Stimulated activated memory B cell treated with anti-CD40 and anti-IgM and Interleukin-4, amounts not matched to agents 10 μg/mL and 1 μg/mL and 100 μg/mL, for 72 hours (primary cell): ENCODE results near the gene TNFRSF21.
"Not testable (repeated sequence)": the region's sequence is repeated elsewhere in the genome, so short reads cannot be mapped to it uniquely, and the experiment has no call there.

ENCODE experiments used
- ATAC-seq: fragments of 150-1000 bp; cut with Tn5 transposase; 2 replicates; pipeline ENCODE4 v1.10.0; 2021
- H3K27ac Mint-ChIP-seq: one replicate; pipeline ENCODE4 v1.8.0; 2022; ENCODE audit warnings: mild to moderate bottlenecking, mixed read lengths
- H3K27me3 Mint-ChIP-seq: one replicate; pipeline ENCODE4 v1.8.0; 2022; ENCODE audit warnings: mixed read lengths
- H3K36me3 Mint-ChIP-seq: one replicate; pipeline ENCODE4 v1.8.0; 2022; ENCODE audit warnings: mixed read lengths
- H3K4me1 Mint-ChIP-seq: one replicate; pipeline ENCODE4 v1.8.0; 2022; ENCODE audit warnings: mixed read lengths
- H3K4me3 Mint-ChIP-seq: one replicate; pipeline ENCODE4 v1.8.0; 2022; ENCODE audit warnings: mild to moderate bottlenecking, moderate library complexity, mixed read lengths
- H3K9me3 Mint-ChIP-seq: one replicate; pipeline ENCODE4 v1.8.0; 2022; ENCODE audit warnings: mixed read lengths

Gene TNFRSF21

DNA sequence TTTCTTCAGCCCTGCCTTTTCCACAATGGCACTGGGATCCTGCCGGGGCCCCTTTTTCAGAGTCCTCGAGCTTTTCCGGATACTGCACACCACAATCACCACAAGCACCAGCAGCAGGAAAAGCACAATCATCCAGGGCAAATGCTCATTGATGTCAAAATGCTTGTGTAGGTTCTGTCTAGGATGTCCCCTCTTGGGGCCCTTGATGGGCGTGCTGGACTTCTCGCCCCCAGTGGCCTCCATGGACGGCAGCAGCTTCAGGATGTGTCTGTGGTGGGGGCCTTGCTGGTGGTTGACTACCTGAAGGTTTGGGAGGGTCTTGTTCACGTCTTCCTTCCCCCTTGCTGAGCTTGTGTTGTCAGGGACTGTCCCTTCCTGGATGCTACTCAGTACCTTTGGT is 25.7 kb downstream of the TNFRSF21 start:
- no peak for ATAC-seq
- Mint-ChIP-seq H3K4me1 (no peaks in the 10 kb centered on the region), H3K27ac (no peak overlapping the region)

GRCh38 chr6:47278545-47278944 is 31.2 kb downstream of the TNFRSF21 start:
- Mint-ChIP-seq H3K27ac (no peak overlapping the region), H3K27me3 (no peaks in the 10 kb centered on the region), H3K36me3 (no peaks in the 10 kb centered on the region), H3K4me1 (no peaks in the 10 kb centered on the region), H3K9me3 (no peaks in the 10 kb centered on the region), H3K4me3 (no peak overlapping the region)
- no peak for ATAC-seq

More for the DNA sequence above, 25.7 kb downstream of the TNFRSF21 start:
- no peak overlapping the region for H3K4me3 Mint-ChIP-seq
- no peaks in the 10 kb centered on the region for H3K9me3 Mint-ChIP-seq
- H3K36me3 Mint-ChIP-seq: no peaks in the 10 kb centered on the region
- H3K27me3 Mint-ChIP-seq: no peaks in the 10 kb centered on the region

- Mint-ChIP-seq H3K27me3 (no peaks in the 10 kb centered on the region), H3K27ac (no peak overlapping the region), H3K36me3 (no peaks in the 10 kb centered on the region), H3K4me1 (no peaks in the 10 kb centered on the region), H3K9me3 (no peaks in the 10 kb centered on the region), H3K4me3 (no peak overlapping the region)
- no peak for ATAC-seq
These were observed 32.0 kb downstream of the TNFRSF21 start for GRCh38 chr6:47277702-47278101.

- Mint-ChIP-seq H3K9me3 (no peaks in the 10 kb centered on the region), H3K4me1 (no peaks in the 10 kb centered on the region), H3K4me3 (no peak overlapping the region), H3K36me3 (no peaks in the 10 kb centered on the region), H3K27me3 (no peaks in the 10 kb centered on the region), H3K27ac (no peak overlapping the region)
- ATAC-seq: no peak
These were observed 33.3 kb downstream of the TNFRSF21 start for GRCh38 chr6:47276377-47276776.

DNA sequence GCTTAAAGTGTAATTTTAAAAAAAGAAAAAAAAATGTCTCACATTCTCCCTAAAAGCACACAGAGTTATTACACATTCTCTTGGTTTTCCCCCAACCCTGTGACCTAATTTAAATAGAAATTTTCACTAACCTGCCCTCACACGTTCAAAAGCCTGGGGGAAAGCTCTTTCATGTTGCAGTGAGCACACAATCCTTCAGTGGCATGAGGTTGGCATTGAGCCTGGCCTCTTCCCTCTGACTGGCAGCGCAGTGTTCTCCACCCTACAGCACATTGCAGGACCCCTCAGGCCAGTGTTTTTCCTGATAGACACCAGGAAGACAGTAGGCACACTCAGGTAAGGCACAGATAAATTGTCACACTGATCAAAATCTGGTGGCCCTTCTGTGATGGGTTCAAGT is 34.1 kb downstream of the TNFRSF21 start:
- ATAC-seq: no peak
- Mint-ChIP-seq H3K36me3 (no peaks in the 10 kb centered on the region), H3K27ac (no peak overlapping the region), H3K4me1 (no peaks in the 10 kb centered on the region), H3K27me3 (peaks cover 4% of the 10 kb centered on the region), H3K9me3 (no peaks in the 10 kb centered on the region), H3K4me3 (no peak overlapping the region)

DNA sequence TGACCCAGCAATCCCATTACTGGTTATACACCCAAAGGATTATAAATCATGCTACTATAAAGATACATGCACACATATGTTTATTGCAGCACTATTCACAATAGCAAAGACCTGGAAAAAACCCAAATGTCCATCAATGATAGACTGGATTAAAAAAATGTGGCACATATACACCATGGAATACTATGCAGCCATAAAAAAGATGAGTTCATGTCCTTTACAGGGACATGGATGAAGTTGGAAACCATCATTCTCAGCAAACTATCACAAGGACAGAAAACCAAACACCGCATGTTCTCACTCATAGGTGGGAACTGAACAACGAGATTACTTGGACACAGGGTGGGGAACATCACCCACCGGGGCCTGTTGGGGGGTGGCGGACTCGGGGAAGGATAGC is 34.6 kb downstream of the TNFRSF21 start:
- not testable (repeated sequence) for ATAC-seq, H3K27ac Mint-ChIP-seq, H3K9me3 Mint-ChIP-seq, H3K27me3 Mint-ChIP-seq, H3K36me3 Mint-ChIP-seq, H3K4me3 Mint-ChIP-seq, H3K4me1 Mint-ChIP-seq

DNA sequence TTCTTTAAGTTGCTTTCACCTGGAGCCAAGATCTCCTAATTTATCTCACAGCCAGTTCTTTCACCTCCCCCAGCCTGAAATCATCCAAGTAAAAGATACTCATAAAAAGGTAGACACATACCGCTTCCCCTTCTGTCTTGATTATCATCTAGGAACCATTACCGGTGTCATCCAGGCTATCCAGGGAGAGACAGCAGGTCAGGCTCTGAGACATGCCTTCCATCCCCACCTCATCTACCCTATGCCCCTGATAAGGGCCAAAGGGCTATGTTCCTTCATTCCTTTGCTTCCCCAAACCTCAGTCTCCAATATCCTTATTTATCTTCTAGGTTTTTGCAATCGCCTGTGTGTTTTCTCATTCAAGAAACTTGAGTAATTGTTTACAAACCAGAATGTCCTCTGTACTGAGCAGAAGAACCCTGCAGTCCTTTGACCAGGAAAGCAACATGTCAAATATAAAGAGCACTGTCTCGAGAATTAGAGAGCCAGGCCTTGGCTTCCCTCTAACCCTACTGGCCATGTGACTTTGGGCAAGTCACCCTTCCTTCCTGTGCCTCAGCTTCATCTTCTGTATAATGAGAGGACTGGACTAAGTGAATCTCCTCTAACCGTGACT is 41.0 kb downstream of the TNFRSF21 start:
- Mint-ChIP-seq H3K36me3 (no peaks in the 10 kb centered on the region), H3K9me3 (no peaks in the 10 kb centered on the region), H3K27me3 (peaks cover 8% of the 10 kb centered on the region), H3K4me3 (no peak overlapping the region), H3K4me1 (no peaks in the 10 kb centered on the region), H3K27ac (no peak overlapping the region)
- no peak for ATAC-seq

GRCh38 chr6:47267301-47267700 is 42.4 kb downstream of the TNFRSF21 start:
- Mint-ChIP-seq H3K4me3 (no peak overlapping the region), H3K9me3 (no peaks in the 10 kb centered on the region), H3K27ac (no peak overlapping the region), H3K27me3 (peaks cover 8% of the 10 kb centered on the region), H3K36me3 (no peaks in the 10 kb centered on the region), H3K4me1 (no peaks in the 10 kb centered on the region)
- ATAC-seq: no peak

DNA sequence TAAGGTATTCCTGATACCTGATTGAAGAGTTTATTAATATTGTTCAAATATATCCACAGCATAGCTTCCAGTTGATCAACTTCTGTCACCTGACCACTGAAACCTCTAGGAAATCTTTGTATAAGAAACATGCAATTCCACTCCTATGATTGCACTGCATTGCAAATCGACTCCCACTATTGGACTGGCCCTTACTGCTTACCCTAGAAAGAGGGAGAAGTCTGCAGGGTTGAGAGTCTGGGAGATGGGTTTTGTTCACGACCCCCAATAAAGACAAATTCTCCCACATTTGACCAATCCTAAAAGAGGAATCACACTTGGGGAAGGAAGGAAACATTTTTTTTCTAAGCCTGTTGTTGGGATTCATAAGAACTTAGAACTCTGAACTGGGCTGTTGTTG is 43.7 kb downstream of the TNFRSF21 start:
- Mint-ChIP-seq H3K9me3 (no peaks in the 10 kb centered on the region), H3K27ac (no peak overlapping the region), H3K4me1 (no peaks in the 10 kb centered on the region), H3K36me3 (no peaks in the 10 kb centered on the region), H3K4me3 (no peak overlapping the region), H3K27me3 (peaks cover 7% of the 10 kb centered on the region)
- ATAC-seq: no peak

DNA sequence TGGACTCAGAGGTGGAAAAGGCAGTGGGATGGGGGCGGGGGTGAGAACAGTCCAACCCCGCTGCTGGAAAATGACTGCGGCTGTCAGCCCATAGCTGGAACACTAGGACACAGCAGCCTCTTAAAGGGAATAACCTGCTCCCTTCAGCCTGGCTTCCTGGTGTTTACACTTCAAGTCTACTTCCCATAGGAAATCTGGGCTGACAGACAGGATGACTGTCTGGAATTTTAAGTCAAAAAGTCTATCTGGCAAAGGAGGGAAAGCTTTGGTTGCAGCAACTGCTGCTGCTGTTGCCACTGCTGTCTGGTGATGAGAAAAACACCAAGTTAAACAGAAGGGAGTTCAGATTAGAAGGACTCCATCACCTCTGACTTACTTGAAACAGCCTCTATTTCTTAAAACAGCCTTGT is 44.9 kb downstream of the TNFRSF21 start:
- Mint-ChIP-seq H3K4me3 (no peak overlapping the region), H3K9me3 (no peaks in the 10 kb centered on the region), H3K36me3 (no peaks in the 10 kb centered on the region), H3K4me1 (no peaks in the 10 kb centered on the region), H3K27me3 (no peaks in the 10 kb centered on the region), H3K27ac (no peak overlapping the region)
- ATAC-seq: no peak

- Mint-ChIP-seq H3K27ac (no peak overlapping the region), H3K36me3 (no peaks in the 10 kb centered on the region), H3K4me1 (no peaks in the 10 kb centered on the region), H3K4me3 (no peak overlapping the region), H3K27me3 (no peaks in the 10 kb centered on the region), H3K9me3 (no peaks in the 10 kb centered on the region)
- no peak for ATAC-seq
These were observed 46.4 kb downstream of the TNFRSF21 start for GRCh38 chr6:47263268-47263667.

DNA sequence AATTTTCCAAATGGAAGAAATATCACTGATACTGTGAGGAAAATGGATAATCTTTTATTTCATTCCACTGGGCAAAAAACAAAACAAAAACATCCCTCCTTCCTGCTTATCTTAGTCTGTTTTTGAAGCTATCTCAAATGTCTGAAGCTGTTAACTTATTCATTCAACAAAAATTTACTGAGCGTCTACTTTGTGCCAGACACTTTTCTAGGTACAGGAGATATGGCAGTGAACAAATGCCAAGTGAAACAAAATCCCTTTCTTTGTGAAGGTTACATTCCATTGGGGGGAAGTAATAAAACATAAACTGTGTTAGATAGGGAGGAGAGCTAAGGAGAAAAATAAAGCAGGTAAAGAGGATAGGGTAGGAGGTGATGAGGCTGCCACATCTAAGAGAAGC is 47.5 kb downstream of the TNFRSF21 start:
- no peak overlapping the region for H3K27ac Mint-ChIP-seq
- no peaks in the 10 kb centered on the region for H3K9me3 Mint-ChIP-seq
- no peaks in the 10 kb centered on the region for H3K36me3 Mint-ChIP-seq
- no peaks in the 10 kb centered on the region for H3K27me3 Mint-ChIP-seq
- H3K4me3 Mint-ChIP-seq: no peak overlapping the region
- ATAC-seq: no peak
- no peaks in the 10 kb centered on the region for H3K4me1 Mint-ChIP-seq

DNA sequence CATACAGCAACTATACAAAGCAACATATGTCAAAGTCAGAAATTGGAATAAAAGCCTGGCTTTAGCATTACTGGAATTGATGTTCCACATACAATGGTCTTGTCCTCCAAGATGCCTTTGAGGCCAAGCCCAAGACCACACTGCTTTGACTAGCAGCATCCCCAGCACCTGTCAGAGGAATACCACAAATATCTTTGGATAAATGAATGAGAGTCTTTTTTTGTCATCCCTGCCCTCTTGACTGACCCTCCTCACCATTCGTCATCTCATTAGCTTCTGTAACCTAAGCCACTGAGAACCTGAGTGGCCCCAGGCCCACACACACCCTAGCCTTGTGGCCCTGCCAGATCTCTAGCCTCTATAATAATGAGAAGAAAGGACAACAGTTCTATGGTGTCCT is 48.5 kb downstream of the TNFRSF21 start:
- H3K4me3 Mint-ChIP-seq: no peak overlapping the region
- no peak for ATAC-seq
- no peak overlapping the region for H3K27ac Mint-ChIP-seq
- H3K9me3 Mint-ChIP-seq: no peaks in the 10 kb centered on the region
- no peaks in the 10 kb centered on the region for H3K4me1 Mint-ChIP-seq
- no peaks in the 10 kb centered on the region for H3K27me3 Mint-ChIP-seq
- H3K36me3 Mint-ChIP-seq: no peaks in the 10 kb centered on the region

- H3K9me3 Mint-ChIP-seq: no peaks in the 10 kb centered on the region
- no peak for ATAC-seq
- no peak overlapping the region for H3K4me3 Mint-ChIP-seq
- H3K36me3 Mint-ChIP-seq: no peaks in the 10 kb centered on the region
- H3K27ac Mint-ChIP-seq: no peak overlapping the region
- H3K27me3 Mint-ChIP-seq: no peaks in the 10 kb centered on the region
- H3K4me1 Mint-ChIP-seq: no peaks in the 10 kb centered on the region
These were observed 49.7 kb downstream of the TNFRSF21 start for GRCh38 chr6:47260021-47260420.

DNA sequence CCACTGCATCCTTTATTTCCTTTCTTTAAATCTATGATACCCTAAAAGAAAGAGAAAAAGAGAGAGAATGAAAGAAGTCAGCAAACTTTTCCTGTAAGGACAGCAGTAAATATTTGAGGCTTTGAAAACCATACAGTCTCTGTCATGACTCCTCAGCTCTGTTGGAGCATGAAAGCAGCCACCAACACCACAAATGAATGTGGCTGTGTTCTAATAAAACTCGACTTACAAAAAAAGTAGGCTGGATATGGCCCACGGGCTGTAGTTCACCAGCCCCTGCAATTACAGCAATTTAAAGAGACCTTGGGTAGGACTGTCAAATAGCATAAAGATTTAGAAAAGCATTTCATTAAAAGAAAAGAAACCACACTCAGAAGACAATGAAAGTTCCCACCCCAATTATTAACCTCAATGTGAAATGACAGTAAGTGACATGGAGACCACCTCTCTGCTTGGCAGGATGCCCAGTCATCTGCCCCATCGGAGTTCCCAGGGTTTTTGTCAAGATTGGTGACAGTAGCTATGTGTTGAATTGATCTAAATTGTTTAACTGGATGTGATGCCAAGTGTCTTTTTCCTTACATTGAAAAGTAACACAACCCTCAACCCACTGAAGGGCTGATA is 50.9 kb downstream of the TNFRSF21 start:
- H3K4me1 Mint-ChIP-seq: no peaks in the 10 kb centered on the region
- H3K36me3 Mint-ChIP-seq: no peaks in the 10 kb centered on the region
- ATAC-seq: no peak
- no peak overlapping the region for H3K4me3 Mint-ChIP-seq
- no peak overlapping the region for H3K27ac Mint-ChIP-seq
- H3K27me3 Mint-ChIP-seq: no peaks in the 10 kb centered on the region
- no peaks in the 10 kb centered on the region for H3K9me3 Mint-ChIP-seq

GRCh38 chr6:47256981-47257730 is 52.5 kb downstream of the TNFRSF21 start:
- no peak overlapping the region for H3K4me3 Mint-ChIP-seq
- ATAC-seq: no peak
- no peaks in the 10 kb centered on the region for H3K9me3 Mint-ChIP-seq
- H3K27me3 Mint-ChIP-seq: no peaks in the 10 kb centered on the region
- no peaks in the 10 kb centered on the region for H3K4me1 Mint-ChIP-seq
- no peak overlapping the region for H3K27ac Mint-ChIP-seq
- no peaks in the 10 kb centered on the region for H3K36me3 Mint-ChIP-seq
